C4-2B (cell line): ENCODE measurements around the gene ADAM8.

Experiments used
- H3K27ac ChIP-seq: fragments of 450-650 bp; 2 replicates; pipeline ENCODE4 v1.5.1; 2017
- ZFX ChIP-seq: fragments of 450-650 bp; IDR thresholded peaks from 2 replicates; pipeline ENCODE4 v1.6.1; 2017
- TF ChIP-seq, protein P1 (sequence below): fragments of 450-650 bp; conservative IDR thresholded peaks from 2 replicates; pipeline ENCODE4 v1.5.1; 2017; ENCODE audit warnings: mild to moderate bottlenecking

Gene ADAM8

DNA sequence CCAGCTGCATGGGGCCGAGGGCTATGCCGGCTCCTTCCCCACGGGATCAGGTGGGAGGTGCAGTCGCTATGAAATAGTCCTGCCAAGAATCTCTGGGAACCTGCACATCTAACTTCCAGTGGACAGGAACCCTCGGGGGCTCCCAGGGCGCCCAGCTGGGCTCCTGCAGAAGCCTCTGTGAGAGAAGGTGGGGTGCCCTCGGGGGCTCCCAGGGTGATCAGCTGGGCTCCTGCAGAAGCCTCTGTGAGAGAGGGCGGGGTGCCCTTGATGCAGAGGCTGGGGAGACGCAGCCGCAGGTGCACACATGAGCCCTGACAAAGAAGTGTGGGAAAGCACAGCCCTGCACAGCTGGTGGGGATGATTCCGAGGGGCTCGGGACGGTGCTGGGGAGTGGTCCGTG, 33.1 kb downstream of the ADAM8 start:
- no peak overlapping the region for H3K27ac ChIP-seq
- TF ChIP-seq, protein P1, sequence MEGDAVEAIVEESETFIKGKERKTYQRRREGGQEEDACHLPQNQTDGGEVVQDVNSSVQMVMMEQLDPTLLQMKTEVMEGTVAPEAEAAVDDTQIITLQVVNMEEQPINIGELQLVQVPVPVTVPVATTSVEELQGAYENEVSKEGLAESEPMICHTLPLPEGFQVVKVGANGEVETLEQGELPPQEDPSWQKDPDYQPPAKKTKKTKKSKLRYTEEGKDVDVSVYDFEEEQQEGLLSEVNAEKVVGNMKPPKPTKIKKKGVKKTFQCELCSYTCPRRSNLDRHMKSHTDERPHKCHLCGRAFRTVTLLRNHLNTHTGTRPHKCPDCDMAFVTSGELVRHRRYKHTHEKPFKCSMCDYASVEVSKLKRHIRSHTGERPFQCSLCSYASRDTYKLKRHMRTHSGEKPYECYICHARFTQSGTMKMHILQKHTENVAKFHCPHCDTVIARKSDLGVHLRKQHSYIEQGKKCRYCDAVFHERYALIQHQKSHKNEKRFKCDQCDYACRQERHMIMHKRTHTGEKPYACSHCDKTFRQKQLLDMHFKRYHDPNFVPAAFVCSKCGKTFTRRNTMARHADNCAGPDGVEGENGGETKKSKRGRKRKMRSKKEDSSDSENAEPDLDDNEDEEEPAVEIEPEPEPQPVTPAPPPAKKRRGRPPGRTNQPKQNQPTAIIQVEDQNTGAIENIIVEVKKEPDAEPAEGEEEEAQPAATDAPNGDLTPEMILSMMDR = no peak
- no peak for TF ChIP-seq ZFX

DNA sequence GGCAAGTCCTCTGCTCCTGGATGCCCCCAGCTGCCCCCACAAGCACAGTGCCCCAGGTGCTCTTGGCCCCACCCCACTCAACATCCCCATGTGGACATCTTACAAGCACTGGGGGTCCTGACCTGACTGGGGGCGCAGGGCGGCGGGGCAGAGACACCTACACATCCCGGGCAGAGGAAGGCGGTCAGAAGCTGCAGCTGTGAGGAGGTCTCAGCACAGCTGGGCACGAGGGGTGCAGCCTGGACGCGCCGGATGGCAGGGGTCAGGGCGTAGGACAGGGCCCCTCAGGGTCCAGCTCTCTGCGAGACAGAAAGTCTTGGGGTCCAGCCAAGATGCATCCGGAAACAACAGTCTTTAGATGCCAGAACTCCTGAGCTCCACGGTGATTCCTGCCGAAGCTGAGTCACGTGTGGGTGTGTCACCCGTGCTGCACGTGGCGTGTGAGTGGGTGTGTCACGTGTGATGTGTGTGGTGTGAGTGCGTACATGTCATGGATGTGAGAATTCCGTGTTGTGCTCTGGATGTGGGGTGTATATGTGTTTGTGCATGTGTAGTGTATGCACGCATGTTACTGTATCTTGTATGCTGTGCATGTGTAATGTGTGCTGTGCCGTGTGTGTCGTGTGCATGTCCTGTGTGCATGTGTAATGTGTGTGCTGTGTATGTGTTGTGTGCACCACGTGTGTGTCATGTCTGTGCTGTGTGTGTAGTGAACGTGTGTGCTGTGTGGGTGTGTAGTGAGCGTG, 33.9 kb downstream of the ADAM8 start:
- TF ChIP-seq, protein P1 = no peak
- no peak for TF ChIP-seq ZFX
- no peak overlapping the region for H3K27ac ChIP-seq

GRCh38 chr10:133241501-133242205, 35.0 kb downstream of the ADAM8 start:
- H3K27ac ChIP-seq = no peak overlapping the region
- TF ChIP-seq, protein P1 = no peak
- no peak for TF ChIP-seq ZFX

- TF ChIP-seq, protein P1 = no peak
- no peak for TF ChIP-seq ZFX
- no peak overlapping the region for H3K27ac ChIP-seq
Measured at GRCh38 chr10:133239990-133240389, 36.7 kb downstream of the ADAM8 start.

DNA sequence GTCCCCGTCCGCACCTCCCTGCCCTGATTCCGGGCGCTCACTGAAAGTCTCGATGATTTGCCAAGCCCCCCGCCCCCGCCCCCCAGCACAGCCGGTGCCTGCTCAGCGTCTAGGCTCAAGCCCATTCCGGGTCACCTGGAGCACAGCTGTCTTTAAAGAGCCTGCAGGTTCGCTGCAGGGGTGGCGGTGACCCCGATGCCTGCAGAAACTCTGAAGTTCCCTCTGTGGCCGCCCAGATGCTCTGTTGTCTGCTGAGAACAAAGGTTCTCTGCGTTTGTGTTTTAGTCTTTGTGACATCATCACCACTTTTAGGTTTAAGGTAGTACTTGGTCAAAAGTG, 38.2 kb downstream of the ADAM8 start:
- TF ChIP-seq, protein P1 = no peak
- TF ChIP-seq ZFX = no peak
- H3K27ac ChIP-seq = no peak overlapping the region

DNA sequence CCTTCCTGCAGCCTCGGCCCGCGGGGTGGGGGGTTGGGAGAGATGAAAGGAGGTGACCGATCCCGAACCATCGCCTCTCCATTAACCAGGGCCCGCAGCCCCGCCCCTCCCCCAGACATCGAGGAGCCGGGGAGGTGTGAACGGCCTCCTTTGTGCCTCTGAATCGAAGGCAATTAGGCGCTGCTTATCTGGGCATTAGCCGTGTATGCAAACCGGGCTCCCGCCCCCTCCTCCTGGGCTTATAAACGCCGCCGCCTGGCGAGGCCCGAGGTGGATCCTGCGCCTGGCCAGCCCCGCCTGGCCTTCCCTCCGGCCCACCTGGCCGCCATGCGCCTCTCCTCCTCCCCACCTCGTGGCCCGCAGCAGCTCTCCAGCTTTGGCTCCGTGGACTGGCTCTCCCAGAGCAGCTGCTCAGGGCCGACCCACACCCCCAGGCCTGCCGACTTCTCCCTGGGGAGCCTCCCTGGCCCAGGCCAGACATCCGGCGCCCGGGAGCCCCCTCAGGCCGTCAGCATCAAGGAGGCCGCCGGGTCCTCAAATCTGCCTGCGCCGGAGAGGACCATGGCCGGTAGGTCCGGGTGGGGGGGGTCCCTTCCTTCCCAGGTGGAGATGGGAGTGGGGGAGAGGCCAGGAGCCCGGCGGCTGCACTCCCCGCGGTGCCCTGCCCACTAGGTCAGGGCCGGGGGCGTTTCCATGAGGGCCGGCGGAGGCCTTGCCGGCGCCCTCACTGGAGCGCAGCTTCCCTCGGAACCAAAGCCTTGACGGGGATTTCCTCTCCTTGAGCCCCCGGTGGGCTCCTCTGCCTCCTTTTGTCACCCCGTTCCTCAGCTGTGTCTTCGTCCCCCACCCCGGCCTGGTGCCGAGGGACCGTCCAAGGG, 38.8 kb downstream of the ADAM8 start, which contains the start of gene VENTX:
Gene VENTX (plus strand): TSS at position 268 of the 878 bp plus-strand sequence. CDS start 60 bp downstream, at position 328.
- no peak within 1 kb of the TSS for H3K27ac ChIP-seq
- TF ChIP-seq, protein P1 = no peak
- no peak for TF ChIP-seq ZFX
